Keratinocyte (primary cell): ENCODE data around the gene RACGAP1. TPM values are rescaled to one million over a fixed set of nuclear protein-coding genes. Genes with fewer than 3 reads are reported as not detected.

ENCODE experiments used
- DNase-seq: peaks from one replicate; pipeline ENCODE4 v3.0.0-alpha.2; 2011; ENCODE audit warnings: low read depth, missing footprints, low spot score
- FAIRE-seq: peaks from 2 replicates; lab custom pipeline; 2011; peaks lifted over from hg19 to GRCh38; lab: Jason Lieb, UNC
- H2AFZ ChIP-seq: 2 replicates; pipeline ENCODE4 v1.6.0; 2012; ENCODE audit warnings: low read length, control low read depth, inconsistent platforms; ENCODE audit not compliant: control insufficient read depth
- H3K27ac ChIP-seq: 2 replicates; pipeline ENCODE4 v1.5.1; 2011; ENCODE audit warnings: low read length; ENCODE audit not compliant: control insufficient read depth, insufficient read depth
- H3K27me3 ChIP-seq: 3 replicates; pipeline ENCODE4 v1.6.0; 2011; ENCODE audit warnings: low read length; ENCODE audit not compliant: control insufficient read depth, insufficient read depth; ENCODE audit errors: extremely low read depth
- H3K36me3 ChIP-seq, 2 experiments: 2 replicates in 1 of 2; 3 replicates in 1 of 2; pipeline ENCODE4 v1.5.1; 2011; ENCODE audit warnings: low read length in 2 of 2, mild to moderate bottlenecking in 1 of 2; ENCODE audit not compliant: control insufficient read depth in 2 of 2, insufficient read depth in 2 of 2; ENCODE audit errors: extremely low read depth in 1 of 2
- H3K4me1 ChIP-seq: 3 replicates; pipeline ENCODE4 v1.5.1; 2011; ENCODE audit warnings: low read length; ENCODE audit not compliant: control insufficient read depth, insufficient read depth; ENCODE audit errors: extremely low read depth
- H3K4me2 ChIP-seq: 3 replicates; pipeline ENCODE4 v1.6.0; 2011; ENCODE audit warnings: low read depth, low read length; ENCODE audit not compliant: control insufficient read depth, insufficient read depth; ENCODE audit errors: extremely low read depth
- H3K4me3 ChIP-seq, 3 experiments: fragments of 200-600 bp in 1 of 3; sonication (generic) in 1 of 3; 2 replicates in 2 of 3; 3 replicates in 1 of 3; pipeline ENCODE4 v1.5.1; 2011 to 2016; ENCODE audit warnings: low read length in 3 of 3, mild to moderate bottlenecking in 3 of 3, control low read depth in 2 of 3, inconsistent platforms in 1 of 3, low read depth in 1 of 3, mixed read lengths in 1 of 3, mixed run types in 1 of 3, moderate library complexity in 1 of 3; ENCODE audit not compliant: control insufficient read depth in 2 of 3, insufficient read depth in 2 of 3; ENCODE audit errors: extremely low read depth in 1 of 3
- H3K79me2 ChIP-seq: 2 replicates; pipeline ENCODE4 v1.6.0; 2012; ENCODE audit warnings: low read length; ENCODE audit not compliant: control insufficient read depth, insufficient read depth
- H3K9ac ChIP-seq: 3 replicates; pipeline ENCODE4 v1.6.0; 2011; ENCODE audit warnings: low read length; ENCODE audit not compliant: control insufficient read depth, insufficient read depth; ENCODE audit errors: extremely low read depth
- H3K9me1 ChIP-seq: 3 replicates; pipeline ENCODE4 v1.6.0; 2011; ENCODE audit warnings: low read length; ENCODE audit not compliant: control insufficient read depth, insufficient read depth; ENCODE audit errors: extremely low read depth
- H3K9me3 ChIP-seq: 2 replicates; pipeline ENCODE4 v1.5.1; 2012; ENCODE audit warnings: low read depth, low read length; ENCODE audit not compliant: control insufficient read depth
- H4K20me1 ChIP-seq: 3 replicates; pipeline ENCODE4 v1.6.0; 2011; ENCODE audit warnings: low read length; ENCODE audit not compliant: control insufficient read depth, insufficient read depth; ENCODE audit errors: extremely low read depth
- CTCF ChIP-seq, 3 experiments: IDR thresholded peaks in 1 of 3; conservative IDR thresholded peaks in 1 of 3; optimal IDR thresholded peaks in 1 of 3; 2 replicates in 2 of 3; 3 replicates in 1 of 3; pipeline versions ENCODE3 to v1.5.1; 2011; ENCODE audit warnings: low read length in 3 of 3, mild to moderate bottlenecking in 3 of 3, moderate library complexity in 2 of 3, control low read depth in 1 of 3, inconsistent platforms in 1 of 3; ENCODE audit not compliant: insufficient read depth in 2 of 3; ENCODE audit errors: extremely low read depth in 1 of 3
- EZH2 ChIP-seq: IDR thresholded peaks from one replicate; pipeline ENCODE4 v1.6.1; 2012; ENCODE audit warnings: inconsistent platforms, mild to moderate bottlenecking, low read length, moderate library complexity
- dilution Hi-C: fragments of 300-500 bp; cut with MboI; formaldehyde crosslinking; loops from one replicate; pipeline ENCODE4 v1.7.0; 2020; ENCODE audit warnings: low sequenced_read_pairs; ENCODE audit not compliant: extremely low pct_ligation_motif_present
- polyA plus RNA-seq, 5 experiments: library from polyadenylated mRNA; depleted of rRNA in 3 of 5; stranded (reverse) in 3 of 5; stranded (forward) in 1 of 5; unstranded in 1 of 5; fragments of >200 nt; gene quantifications; 1 replicate in 1 of 5; 2 replicates in 3 of 5; 3 replicates in 1 of 5; pipeline versions ENCODE4 v1.2.1 to v1.2.3, GENCODE V29; 2011 to 2012; ENCODE audit warnings: missing spikeins in 2 of 5, low read depth in 1 of 5, low replicate concordance in 1 of 5

RACGAP1 gene
- polyA plus RNA-seq, 1 donor (not counting 4 experiments of a cell fraction or from before 2014, with no cell fraction given): 57.1 TPM

GRCh38 chr12:49955899-49956662, 69.2 kb downstream of the RACGAP1 start:
- no peak for TF ChIP-seq EZH2
- TF ChIP-seq CTCF (optimal IDR thresholded peaks at IDR 0.05 in 1 of 3, IDR thresholded peaks at IDR 0.05 in 1 of 3, conservative IDR thresholded peaks at IDR 0.05 in 1 of 3; ENCODE audit: extremely low read depth in 1 of 3, insufficient read depth in 2 of 3, low read length in 3 of 3): no peak
- H3K4me2 ChIP-seq: no peak overlapping the region
- H3K27ac ChIP-seq: no peak overlapping the region
- H3K36me3 ChIP-seq: no peaks in the 10 kb centered on the region
- peaks cover 80% of the 10 kb centered on the region for H3K27me3 ChIP-seq
- H3K79me2 ChIP-seq: no peaks in the 10 kb centered on the region
- dilution Hi-C loops: no loop called here
- H3K9me3 ChIP-seq: no peaks in the 10 kb centered on the region
- H3K4me1 ChIP-seq: no peaks in the 10 kb centered on the region
- FAIRE-seq (no peak), DNase-seq (no peak)
- no peaks in the 10 kb centered on the region for H3K9me1 ChIP-seq
- no peaks in the 10 kb centered on the region for H4K20me1 ChIP-seq
- no peak overlapping the region for H2AFZ ChIP-seq
- no peak overlapping the region for H3K4me3 ChIP-seq
- H3K9ac ChIP-seq: no peak overlapping the region

- Histone ChIP-seq H3K9me3 (no peaks in the 10 kb centered on the region), H3K9me1 (no peaks in the 10 kb centered on the region), H3K4me2 (no peak overlapping the region), H3K4me3 (no peak overlapping the region), H3K79me2 (no peaks in the 10 kb centered on the region), H3K27ac (no peak overlapping the region), H3K4me1 (no peaks in the 10 kb centered on the region), H4K20me1 (no peaks in the 10 kb centered on the region), H2AFZ (no peak overlapping the region), H3K36me3 (no peaks in the 10 kb centered on the region), H3K27me3 (peaks cover 75% of the 10 kb centered on the region), H3K9ac (no peak overlapping the region)
- dilution Hi-C loops: no loop called here
- TF ChIP-seq EZH2 (peak; percentile 91), CTCF (optimal IDR thresholded peaks at IDR 0.05 in 1 of 3, IDR thresholded peaks at IDR 0.05 in 1 of 3, conservative IDR thresholded peaks at IDR 0.05 in 1 of 3; ENCODE audit: extremely low read depth in 1 of 3, insufficient read depth in 2 of 3, low read length in 3 of 3) (no peak)
- FAIRE-seq: no peak
- DNase-seq: no peak
Observed at GRCh38 chr12:49954863-49955830, 70.1 kb downstream of the RACGAP1 start.
